Psoas muscle (tissue), 8 donors: Measurements from ENCODE around the gene SIK2. TPM values are rescaled to one million over a fixed set of nuclear protein-coding genes. Genes with fewer than 3 reads are reported as not detected.
A peak's percentile ranks its signal among the peaks of the same experiment; 100 is the strongest.

ENCODE experiments used
- ATAC-seq, 4 donors: fragments of 200-7000 bp; cut with Tn5 transposase; one replicate each; pipeline ENCODE4 v1.9.1; 2020; ENCODE audit warnings: moderate library complexity in 3 of 4, mild to moderate bottlenecking in 2 of 4
- DNase-seq, 2 donors: peaks; one replicate each; pipeline ENCODE4 v3.0.0-alpha.2; 2020
- H3K27ac ChIP-seq: fragments of 200-600 bp; one replicate; pipeline ENCODE4 v1.8.0; 2022
- H3K27me3 ChIP-seq, 3 donors: fragments of 200-600 bp in 1 of 3; one replicate each; pipeline versions ENCODE4 v1.6.1 to v1.8.0; 2013 to 2022; ENCODE audit warnings: low read length in 2 of 3, mild to moderate bottlenecking in 2 of 3, moderate library complexity in 1 of 3; ENCODE audit not compliant: insufficient read depth in 3 of 3
- H3K36me3 ChIP-seq, 2 donors: fragments of 200-600 bp in 1 of 2; one replicate each; pipeline versions ENCODE4 v1.6.1 to v1.8.0; 2013 to 2022; ENCODE audit warnings: low read depth in 1 of 2, mild to moderate bottlenecking in 1 of 2, moderate library complexity in 1 of 2; ENCODE audit not compliant: insufficient read depth in 1 of 2
- H3K4me1 ChIP-seq: fragments of 200-600 bp; one replicate; pipeline ENCODE4 v1.8.0; 2022
- H3K4me3 ChIP-seq: fragments of 200-600 bp; one replicate; pipeline ENCODE4 v1.8.0; 2022; ENCODE audit warnings: mild to moderate bottlenecking
- H3K9me3 ChIP-seq: fragments of 200-600 bp; one replicate; pipeline ENCODE4 v1.8.0; 2022
- CTCF ChIP-seq: fragments of 200-600 bp; IDR thresholded peaks from one replicate; pipeline ENCODE4 v1.8.0; 2022; ENCODE audit warnings: antibody characterized with exemption
- whole genome bisulfite sequencing, 3 donors: extraction: QIAGEN DNeasy Blood & Tissue Kit; methylation state at CpG; one replicate each; pipeline versions ENCODE4 v1.1.6 to v1.1.7; 2013; 5-methylcytosine and 5-hydroxymethylcytosine counted together
- intact Hi-C, 2 donors: fragments of 100-400 bp; cut with DNase I; formaldehyde crosslinking; loops; one replicate each; pipeline versions ENCODE4 v1.11.0 to v1.14.2; 2022
- polyA plus RNA-seq, 3 donors: library from polyadenylated mRNA; stranded (reverse); fragments of 200-250 nt; gene quantifications; one replicate each; pipeline ENCODE4 v1.2.3, GENCODE V29; 2013
- total RNA-seq, 4 donors: library from RNA; stranded (reverse); fragmentation: NEBNext Ultra II Directional in 2 of 4; extraction: Animal tissue kit (Norgen Biotek cat#: 25700) in 2 of 4; gene quantifications; one replicate each; pipeline versions ENCODE4 v1.2.1 to v1.2.4, GENCODE V29; 2021 to 2023
- donor health status: healthy with polysubstance abuse.
- donor health status: DM: no; HTN: no; CAD: no; lungs with moderate emphysema.
- donor health status: Bipolar disorder and iron deficiency.
- donor health status: healthy.
- donor health status: DM: yes; HTN: yes; CAD: no.
- donor health status: DM: no; HTN: no; CAD: no.
- donor health status: DM: no; HTN: no; CAD: no.
- donor health status: DM: yes; HTN: yes; CAD: no.

The SIK2 gene
- total and polyA plus RNA-seq, 7 donors, result 9.0 to 69.6 (median 30.4) TPM

DNA sequence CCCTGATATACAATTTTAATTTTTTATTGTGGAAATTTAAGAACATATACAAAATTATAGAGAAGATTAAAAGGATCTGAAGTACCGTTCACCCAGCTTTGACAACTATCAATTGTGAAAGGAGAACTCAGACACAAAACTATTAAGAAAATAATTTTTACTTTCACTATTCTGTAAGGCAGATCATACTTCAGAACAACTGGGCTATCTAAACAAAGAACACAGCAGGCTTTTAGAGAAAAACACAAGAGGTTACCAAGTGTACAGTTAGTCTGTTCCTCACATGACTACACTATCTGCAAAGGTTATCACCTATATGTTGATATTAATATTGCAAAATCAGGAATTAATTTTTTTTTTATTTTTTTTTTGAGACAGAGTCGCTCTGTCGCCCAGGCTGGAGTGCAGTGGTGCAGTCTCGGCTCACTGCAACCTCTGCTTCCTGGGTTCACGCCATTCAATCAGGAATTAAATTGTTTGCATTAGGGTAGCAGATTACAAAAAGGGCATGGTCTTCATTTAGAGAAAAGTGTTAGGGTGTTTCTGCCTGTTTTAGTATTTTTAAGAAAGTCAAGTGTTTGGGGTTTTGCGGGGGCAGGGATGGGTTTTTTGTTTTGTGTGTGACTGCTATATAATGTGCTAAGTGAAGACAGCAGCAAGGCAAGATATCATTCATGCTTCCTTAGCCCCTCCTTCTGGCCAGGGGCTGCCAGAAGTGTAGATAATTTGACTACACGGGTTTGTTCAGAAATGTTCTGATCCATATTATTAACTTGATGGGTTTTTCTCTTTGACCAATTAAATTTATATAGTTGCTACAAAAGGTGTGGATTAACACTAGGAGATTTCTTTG, 27.6 kb upstream of the SIK2 start:
- ATAC-seq (peak in 3 of 4 donors; percentile 9 to 49 (median 30)), DNase-seq (no peak)
- Histone ChIP-seq H3K27ac (peak overlapping the region; percentile 54), H3K27me3 (no peaks in the 10 kb centered on the region), H3K4me3 (peak overlapping the region; percentile 42), H3K9me3 (no peaks in the 10 kb centered on the region), H3K36me3 (no peaks in the 10 kb centered on the region), H3K4me1 (peaks cover 18% of the 10 kb centered on the region)
- WGBS, 3 donors, result 31 to 50% (median 33%) methylated on average over 7 of the region's 7 CpGs
- intact Hi-C loops, result no loop called here
- no peak for TF ChIP-seq CTCF

GRCh38 chr11:111575740-111576139, 26.5 kb upstream of the SIK2 start:
- Histone ChIP-seq H3K36me3 (no peaks in the 10 kb centered on the region), H3K9me3 (no peaks in the 10 kb centered on the region), H3K27me3 (no peaks in the 10 kb centered on the region), H3K27ac (no peak overlapping the region), H3K4me1 (peaks cover 18% of the 10 kb centered on the region), H3K4me3 (no peak overlapping the region)
- intact Hi-C loops, result no loop called here
- no peak for DNase-seq
- WGBS, 3 donors, result 88 to 95% (median 91%) methylated on average over 6 of the region's 6 CpGs
- ATAC-seq, result no peak
- TF ChIP-seq CTCF, result no peak

DNA sequence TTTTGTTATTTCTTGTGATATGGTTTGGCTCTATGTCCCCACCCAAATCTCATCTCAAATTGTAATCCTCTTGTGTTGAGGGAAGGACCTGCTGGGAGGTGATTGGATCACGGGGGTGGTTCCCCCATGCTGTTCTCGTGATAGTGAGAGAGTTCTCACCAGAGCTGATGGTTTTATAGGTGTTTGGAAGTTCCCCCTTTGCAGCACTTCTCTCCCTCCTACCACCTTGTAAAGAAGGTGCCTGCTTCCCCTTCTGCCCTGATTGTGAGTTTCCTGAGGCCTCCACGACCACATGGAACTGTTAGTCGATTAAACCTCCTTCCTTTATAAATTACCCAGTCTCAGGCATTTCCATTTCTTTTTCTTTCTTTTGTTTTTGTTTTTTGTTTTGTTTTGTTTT, 24.4 kb upstream of the SIK2 start:
- Histone ChIP-seq H3K27ac (no peak overlapping the region), H3K27me3 (no peaks in the 10 kb centered on the region), H3K9me3 (no peaks in the 10 kb centered on the region), H3K36me3 (no peaks in the 10 kb centered on the region), H3K4me3 (no peak overlapping the region), H3K4me1 (peaks cover 18% of the 10 kb centered on the region)
- intact Hi-C loops, result no loop called here
- 80 to 84% (median 84%) methylated on average over 4 of the region's 4 CpGs for WGBS, 3 donors
- DNase-seq, result no peak
- no peak for TF ChIP-seq CTCF
- no peak for ATAC-seq

- Histone ChIP-seq H3K9me3 (no peaks in the 10 kb centered on the region), H3K4me1 (no peaks in the 10 kb centered on the region), H3K27ac (no peak overlapping the region), H3K36me3 (no peaks in the 10 kb centered on the region), H3K4me3 (no peak overlapping the region), H3K27me3 (no peaks in the 10 kb centered on the region)
- no peak for DNase-seq
- TF ChIP-seq CTCF, result no peak
- 96 to 100% (median 96%) methylated on average over 1 of the region's 1 CpG for WGBS, 3 donors
- no peak for ATAC-seq
- intact Hi-C loops, result no loop called here
Measured at GRCh38 chr11:111581341-111581740, 20.9 kb upstream of the SIK2 start.

- intact Hi-C loops, result no loop called here
- Histone ChIP-seq H3K36me3 (no peaks in the 10 kb centered on the region), H3K27me3 (no peaks in the 10 kb centered on the region), H3K9me3 (no peaks in the 10 kb centered on the region), H3K4me1 (no peaks in the 10 kb centered on the region), H3K4me3 (no peak overlapping the region), H3K27ac (no peak overlapping the region)
- ATAC-seq (no peak), DNase-seq (no peak)
- TF ChIP-seq CTCF, result no peak
Measured at GRCh38 chr11:111582163-111582562, 20.1 kb upstream of the SIK2 start.
